Adrenal gland (tissue), 5 donors: ENCODE results near the gene ATP2B3.

Experiments used
- CTCF ChIP-seq, 6 experiments: fragments of 450-650 bp in 4 of 6; fragments of 200-600 bp in 2 of 6; sonication (generic) in 1 of 6; IDR thresholded peaks; 1 replicate in 5 of 6; 2 replicates in 1 of 6; pipeline versions ENCODE4 v1.5.1 to v1.8.0; 2016 to 2021; ENCODE audit warnings: antibody characterized with exemption in 6 of 6, mild to moderate bottlenecking in 2 of 6, moderate library complexity in 1 of 6
- POLR2A ChIP-seq, 2 donors: fragments of 450-650 bp; IDR thresholded peaks; one replicate each; pipeline ENCODE4 v1.6.1; 2017; ENCODE audit warnings: antibody characterized with exemption in 2 of 2, mild to moderate bottlenecking in 2 of 2, moderate library complexity in 1 of 2
- donor health status: DM: no; HTN: no; CAD: no.

GRCh38 chrX:153488231-153488914 lies 29.1 kb upstream of the ATP2B3 start:
- TF ChIP-seq CTCF (IDR thresholded peaks at IDR 0.05) (no peak), POLR2A (IDR thresholded peaks at IDR 0.05) (no peak)
